ENCODE results near the gene SLC9A5.

The SLC9A5 gene

DNA sequence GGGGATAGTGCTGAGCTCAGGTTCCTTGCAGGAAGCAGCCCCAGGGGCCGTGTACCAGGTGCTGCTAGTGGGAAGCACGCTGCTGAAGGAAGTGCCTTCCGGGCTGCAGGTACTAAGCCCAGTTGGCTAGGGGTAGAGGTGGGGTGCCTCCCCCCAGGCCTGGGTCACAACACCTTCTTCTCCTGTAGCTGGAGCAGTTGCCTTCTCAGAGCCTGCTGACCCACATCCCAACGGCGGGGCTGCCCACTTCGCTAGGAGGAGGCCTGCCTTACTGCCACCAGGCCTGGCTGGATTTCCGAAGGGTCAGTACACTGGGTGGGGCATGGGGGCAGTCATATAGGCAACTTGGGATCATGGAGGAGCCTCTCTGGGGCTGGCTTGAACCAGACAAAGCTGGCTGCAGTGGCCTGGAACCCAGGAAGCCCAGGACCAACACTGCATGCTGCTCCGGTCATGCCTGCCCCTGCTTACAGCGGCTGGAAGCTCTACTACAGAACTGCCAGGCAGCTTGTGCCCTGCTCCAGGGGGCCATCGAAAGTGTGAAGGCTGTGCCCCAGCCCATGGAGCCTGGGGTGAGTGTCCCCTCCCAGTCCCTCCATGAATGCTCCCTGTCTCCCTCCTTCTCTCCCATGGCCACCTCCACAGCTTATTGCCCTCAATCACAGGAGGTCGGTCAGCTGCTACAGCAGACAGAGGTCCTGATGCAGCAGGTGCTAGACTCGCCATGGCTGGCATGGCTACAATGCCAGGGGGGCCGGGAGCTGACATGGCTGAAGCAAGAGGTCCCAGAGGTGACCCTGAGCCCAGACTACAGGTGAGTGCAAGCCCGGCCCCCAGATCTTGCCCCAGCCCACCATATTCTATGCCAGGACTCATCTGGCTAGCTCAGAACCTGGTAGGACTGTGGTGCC, 33.0 kb downstream of the SLC9A5 start:
- Mint-ChIP-seq H3K4me3 (no peak overlapping the region), H3K9me3 (no peaks in the 10 kb centered on the region), H3K4me1 (peaks cover 11% of the 10 kb centered on the region), H3K27me3 (no peaks in the 10 kb centered on the region), H3K36me3 (peaks cover 9% of the 10 kb centered on the region), H3K27ac (no peak overlapping the region)
- CTCF ChIA-PET, result interaction anchor here (0.9 to 2.2 kb wide), 4 partner anchors 44 to 115 kb away, joined by 3 to 12 read pairs (median 4); partner anchors contain the start of genes KCTD19, LRRC36 and TPPP3
- no peak for DNase-seq

DNA sequence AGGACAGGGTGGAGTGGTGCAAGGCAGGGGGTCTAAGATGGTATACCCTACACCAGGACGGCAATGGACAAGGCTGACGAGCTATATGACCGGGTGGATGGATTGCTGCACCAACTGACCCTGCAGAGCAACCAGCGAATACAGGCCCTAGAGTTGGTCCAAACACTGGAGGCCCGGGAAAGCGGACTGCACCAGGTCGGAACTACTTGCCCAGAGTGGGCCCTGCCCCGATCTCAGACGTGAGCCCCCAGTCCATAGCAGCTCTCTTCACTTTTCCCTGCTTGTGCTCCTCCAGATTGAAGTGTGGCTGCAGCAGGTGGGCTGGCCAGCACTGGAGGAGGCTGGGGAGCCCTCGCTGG, 33.6 kb downstream of the SLC9A5 start:
- no peak for DNase-seq
- CTCF ChIA-PET, result interaction anchor here (3.1 kb wide), 1 partner anchor 118 kb away, joined by 10 read pairs; no protein-coding TSS in a partner anchor
- Mint-ChIP-seq H3K27me3 (no peaks in the 10 kb centered on the region), H3K27ac (no peak overlapping the region), H3K4me3 (no peak overlapping the region), H3K4me1 (peaks cover 9% of the 10 kb centered on the region), H3K36me3 (peaks cover 4% of the 10 kb centered on the region), H3K9me3 (no peaks in the 10 kb centered on the region)

DNA sequence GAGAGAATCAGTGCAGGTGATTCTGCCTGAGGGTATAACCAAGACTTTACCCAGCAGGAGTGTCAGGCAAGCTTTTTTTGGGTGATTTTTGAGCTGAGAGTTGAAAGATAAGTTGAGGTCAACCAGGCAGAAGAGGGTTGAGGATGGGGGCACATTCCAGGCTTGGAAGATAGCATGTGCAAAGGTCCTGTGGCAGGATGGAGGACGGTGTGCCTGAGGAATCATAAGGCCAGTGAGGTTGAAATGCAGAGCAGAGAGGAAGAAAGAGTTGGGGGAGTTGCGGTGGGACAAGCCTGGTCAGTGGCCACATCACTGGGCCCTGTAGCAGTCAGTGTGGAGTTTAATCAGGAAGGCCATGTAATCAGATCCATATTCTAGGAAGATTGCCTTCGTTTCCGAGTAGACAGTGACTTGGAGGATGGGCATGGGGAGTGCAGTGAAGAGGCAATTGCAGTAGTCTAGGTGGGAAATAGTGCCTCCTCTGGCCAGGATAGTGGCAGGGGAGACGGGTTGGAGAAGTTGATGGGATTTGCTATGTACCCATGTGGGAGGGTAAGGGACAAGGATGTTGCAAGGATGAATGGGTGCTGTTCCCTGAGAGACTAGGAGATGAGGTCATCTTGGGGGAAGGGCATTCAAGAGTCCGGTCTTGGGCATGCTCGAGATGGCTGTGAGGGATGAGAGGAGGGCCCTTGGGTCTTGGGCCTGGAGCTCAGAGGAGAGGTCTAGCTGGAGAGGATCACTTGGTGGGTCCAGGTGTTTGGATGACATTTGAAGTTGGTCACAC, 34.5 kb downstream of the SLC9A5 start:
- no peak overlapping the region for H3K27ac Mint-ChIP-seq
- H3K9me3 Mint-ChIP-seq, result no peaks in the 10 kb centered on the region
- CTCF ChIA-PET, result interaction anchor here (3.1 kb wide), 1 partner anchor 117 kb away, joined by 10 read pairs; no protein-coding TSS in a partner anchor
- H3K4me1 Mint-ChIP-seq, result peaks cover 3% of the 10 kb centered on the region
- no peaks in the 10 kb centered on the region for H3K27me3 Mint-ChIP-seq
- DNase-seq, result no peak
- no peak overlapping the region for H3K4me3 Mint-ChIP-seq
- H3K36me3 Mint-ChIP-seq, result peaks cover 2% of the 10 kb centered on the region

DNA sequence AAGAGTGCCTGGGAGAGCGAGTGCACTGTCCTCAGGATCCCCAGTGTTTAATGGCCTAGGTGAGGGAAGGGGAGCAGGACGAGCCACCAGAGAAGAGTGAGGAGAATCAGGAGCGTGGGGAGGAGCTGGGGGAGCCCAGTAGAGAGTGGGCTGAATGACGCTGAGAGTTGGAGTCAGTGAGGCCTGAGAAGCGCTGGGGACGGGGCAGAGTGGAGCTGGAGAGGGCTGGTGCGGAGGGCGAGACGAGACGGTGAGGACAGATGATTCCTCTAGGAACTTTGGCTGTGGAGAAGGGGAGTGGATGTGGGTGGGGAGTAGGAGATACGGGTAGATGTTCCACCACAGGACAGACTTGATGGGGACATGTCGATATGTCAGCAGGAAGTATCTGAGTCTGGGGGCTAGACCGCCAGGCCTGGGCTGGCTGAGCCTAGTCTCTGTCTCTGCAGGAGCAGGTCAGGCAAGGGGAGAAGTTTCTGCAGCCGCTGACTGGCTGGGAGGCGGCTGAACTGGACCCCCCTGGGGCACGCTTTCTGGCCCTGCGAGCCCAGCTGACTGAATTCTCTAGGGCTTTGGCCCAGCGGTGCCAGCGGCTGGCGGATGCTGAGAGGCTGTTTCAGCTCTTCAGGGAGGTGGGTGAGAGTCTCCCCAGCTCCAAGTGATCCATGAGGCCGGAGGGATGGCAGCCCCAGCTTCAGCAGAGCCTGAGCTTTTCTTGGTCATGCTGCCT, 35.2 kb downstream of the SLC9A5 start:
- no peaks in the 10 kb centered on the region for H3K27me3 Mint-ChIP-seq
- CTCF ChIA-PET, result interaction anchor here (0.5 to 3.1 kb wide), 5 partner anchors 23 to 453 kb away, joined by 3 to 10 read pairs (median 3); partner anchors contain the start of gene NAE1
- no peak overlapping the region for H3K4me3 Mint-ChIP-seq
- H3K9me3 Mint-ChIP-seq, result no peaks in the 10 kb centered on the region
- DNase-seq, result no peak
- no peaks in the 10 kb centered on the region for H3K4me1 Mint-ChIP-seq
- H3K36me3 Mint-ChIP-seq, result peaks cover 2% of the 10 kb centered on the region
- peak overlapping the region; percentile 1 for H3K27ac Mint-ChIP-seq

DNA sequence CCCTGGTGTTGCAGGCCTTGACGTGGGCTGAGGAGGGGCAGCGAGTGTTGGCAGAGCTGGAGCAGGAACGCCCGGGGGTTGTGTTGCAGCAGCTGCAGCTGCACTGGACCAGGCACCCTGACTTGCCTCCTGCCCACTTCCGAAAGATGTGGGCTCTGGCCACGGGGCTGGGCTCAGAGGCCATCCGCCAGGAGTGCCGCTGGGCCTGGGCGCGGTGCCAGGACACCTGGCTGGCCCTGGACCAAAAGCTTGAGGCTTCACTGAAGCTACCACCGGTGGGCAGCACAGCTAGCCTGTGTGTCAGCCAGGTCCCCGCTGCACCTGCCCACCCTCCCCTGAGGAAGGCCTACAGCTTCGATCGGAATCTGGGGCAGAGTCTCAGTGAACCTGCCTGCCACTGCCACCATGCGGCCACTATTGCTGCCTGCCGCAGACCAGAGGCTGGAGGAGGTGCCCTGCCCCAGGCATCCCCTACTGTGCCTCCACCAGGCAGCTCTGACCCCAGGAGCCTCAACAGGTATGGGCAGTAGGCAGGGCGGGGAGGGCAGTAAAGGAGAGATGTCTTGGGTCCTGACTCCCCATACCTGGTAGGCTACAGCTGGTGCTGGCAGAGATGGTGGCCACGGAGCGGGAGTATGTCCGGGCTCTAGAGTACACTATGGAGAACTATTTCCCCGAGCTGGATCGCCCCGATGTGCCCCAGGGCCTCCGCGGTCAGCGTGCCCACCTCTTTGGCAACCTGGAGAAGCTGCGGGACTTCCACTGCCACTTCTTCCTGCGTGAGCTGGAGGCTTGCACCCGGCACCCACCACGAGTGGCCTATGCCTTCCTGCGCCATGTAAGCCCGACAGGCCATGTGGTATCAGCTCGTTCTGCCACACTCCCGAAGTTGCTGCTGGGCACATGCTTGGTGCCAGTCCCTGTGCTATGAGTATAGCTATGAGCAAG, 36.2 kb downstream of the SLC9A5 start:
- H3K27me3 Mint-ChIP-seq, result no peaks in the 10 kb centered on the region
- H3K36me3 Mint-ChIP-seq, result peaks cover 2% of the 10 kb centered on the region
- no peak overlapping the region for H3K4me3 Mint-ChIP-seq
- CTCF ChIA-PET, result interaction anchor here (0.5 to 3.1 kb wide), 5 partner anchors 11 to 115 kb away, joined by 3 to 10 read pairs (median 3); no protein-coding TSS in a partner anchor
- H3K9me3 Mint-ChIP-seq, result no peaks in the 10 kb centered on the region
- H3K4me1 Mint-ChIP-seq, result peaks cover 6% of the 10 kb centered on the region
- DNase-seq, result no peak
- H3K27ac Mint-ChIP-seq, result no peak overlapping the region

DNA sequence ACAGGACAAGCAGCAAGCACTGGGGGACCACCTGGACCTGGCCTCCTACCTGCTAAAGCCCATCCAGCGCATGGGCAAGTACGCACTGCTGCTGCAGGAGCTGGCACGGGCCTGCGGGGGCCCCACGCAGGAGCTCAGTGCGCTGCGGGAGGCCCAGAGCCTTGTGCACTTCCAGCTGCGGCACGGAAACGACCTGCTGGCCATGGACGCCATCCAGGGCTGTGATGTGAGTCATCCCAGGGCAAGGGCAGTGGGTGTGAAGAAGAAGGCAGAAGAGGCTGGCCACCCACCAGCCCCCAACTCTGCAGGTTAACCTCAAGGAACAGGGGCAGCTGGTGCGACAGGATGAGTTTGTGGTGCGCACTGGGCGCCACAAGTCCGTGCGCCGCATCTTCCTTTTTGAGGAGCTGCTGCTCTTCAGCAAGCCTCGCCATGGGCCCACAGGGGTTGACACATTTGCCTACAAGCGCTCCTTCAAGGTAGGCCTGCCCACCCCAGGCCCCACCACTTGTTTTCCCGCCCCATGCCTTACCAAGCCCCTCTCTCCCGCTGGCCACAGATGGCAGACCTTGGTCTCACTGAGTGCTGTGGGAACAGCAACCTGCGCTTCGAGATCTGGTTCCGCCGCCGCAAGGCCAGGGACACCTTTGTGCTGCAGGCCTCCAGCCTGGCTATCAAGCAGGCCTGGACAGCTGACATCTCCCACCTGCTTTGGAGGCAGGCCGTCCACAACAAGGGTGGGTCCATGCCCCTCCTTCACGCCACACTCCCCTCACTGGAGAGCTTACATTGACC, 37.9 kb downstream of the SLC9A5 start:
- CTCF ChIA-PET, result interaction anchor here (1.6 to 1.8 kb wide), 2 partner anchors 10 to 141 kb away, joined by 3 to 4 read pairs; no protein-coding TSS in a partner anchor
- Mint-ChIP-seq H3K27ac (no peak overlapping the region), H3K9me3 (no peaks in the 10 kb centered on the region), H3K27me3 (no peaks in the 10 kb centered on the region), H3K36me3 (peaks cover 2% of the 10 kb centered on the region), H3K4me3 (no peak overlapping the region), H3K4me1 (peaks cover 6% of the 10 kb centered on the region)
- no peak for DNase-seq

DNA sequence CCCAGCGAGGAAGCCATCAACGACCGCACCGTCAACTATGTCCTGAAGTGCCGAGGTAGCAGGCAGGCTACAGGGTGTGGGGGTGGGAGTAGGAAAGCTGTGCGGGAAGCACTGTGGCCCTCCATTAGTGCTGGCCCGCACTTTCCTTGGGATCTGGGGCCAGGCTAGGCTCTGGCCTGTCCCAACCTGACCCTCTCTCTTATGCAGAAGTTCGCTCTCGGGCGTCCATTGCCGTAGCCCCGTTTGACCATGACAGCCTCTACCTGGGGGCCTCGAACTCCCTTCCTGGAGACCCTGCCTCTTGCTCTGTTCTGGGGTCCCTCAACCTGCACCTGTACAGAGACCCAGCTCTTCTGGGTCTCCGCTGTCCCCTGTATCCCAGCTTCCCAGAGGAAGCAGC, 39.2 kb downstream of the SLC9A5 start:
- H3K27me3 Mint-ChIP-seq, result peaks cover 7% of the 10 kb centered on the region
- H3K4me3 Mint-ChIP-seq, result no peak overlapping the region
- H3K36me3 Mint-ChIP-seq, result peaks cover under 1% of the 10 kb centered on the region
- no peak for DNase-seq
- peaks cover 6% of the 10 kb centered on the region for H3K4me1 Mint-ChIP-seq
- H3K27ac Mint-ChIP-seq, result no peak overlapping the region
- CTCF ChIA-PET, result interaction anchor here (0.8 to 1.6 kb wide), 3 partner anchors 10 to 140 kb away, joined by 3 to 4 read pairs (median 3); no protein-coding TSS in a partner anchor
- H3K9me3 Mint-ChIP-seq, result no peaks in the 10 kb centered on the region

DNA sequence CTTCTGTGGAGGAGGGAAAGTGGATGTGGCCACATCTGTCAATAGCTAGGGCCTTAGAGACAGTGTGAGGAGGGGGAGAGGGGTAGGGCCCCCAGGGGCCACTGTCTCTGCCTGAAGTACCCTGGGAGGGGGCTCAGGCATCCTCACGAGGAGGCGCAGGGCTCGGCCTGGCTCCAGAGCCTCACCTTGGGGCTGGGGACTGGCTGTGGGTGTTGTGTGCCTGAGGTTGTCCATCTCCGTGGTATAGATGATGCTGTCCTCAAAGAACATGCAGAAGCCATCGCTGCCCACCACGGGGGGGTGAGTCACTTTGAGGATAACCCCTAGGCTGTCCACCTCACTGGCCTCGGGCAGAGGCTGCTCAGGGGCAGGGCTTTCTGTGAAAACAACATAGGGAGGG, 42.7 kb downstream of the SLC9A5 start:
- no peaks in the 10 kb centered on the region for H3K9me3 Mint-ChIP-seq
- H3K27me3 Mint-ChIP-seq, result peaks cover 19% of the 10 kb centered on the region
- no peak for DNase-seq
- H3K36me3 Mint-ChIP-seq, result no peaks in the 10 kb centered on the region
- no peak overlapping the region for H3K27ac Mint-ChIP-seq
- peaks cover 6% of the 10 kb centered on the region for H3K4me1 Mint-ChIP-seq
- no peak overlapping the region for H3K4me3 Mint-ChIP-seq
- CTCF ChIA-PET, result no interaction called here

DNA sequence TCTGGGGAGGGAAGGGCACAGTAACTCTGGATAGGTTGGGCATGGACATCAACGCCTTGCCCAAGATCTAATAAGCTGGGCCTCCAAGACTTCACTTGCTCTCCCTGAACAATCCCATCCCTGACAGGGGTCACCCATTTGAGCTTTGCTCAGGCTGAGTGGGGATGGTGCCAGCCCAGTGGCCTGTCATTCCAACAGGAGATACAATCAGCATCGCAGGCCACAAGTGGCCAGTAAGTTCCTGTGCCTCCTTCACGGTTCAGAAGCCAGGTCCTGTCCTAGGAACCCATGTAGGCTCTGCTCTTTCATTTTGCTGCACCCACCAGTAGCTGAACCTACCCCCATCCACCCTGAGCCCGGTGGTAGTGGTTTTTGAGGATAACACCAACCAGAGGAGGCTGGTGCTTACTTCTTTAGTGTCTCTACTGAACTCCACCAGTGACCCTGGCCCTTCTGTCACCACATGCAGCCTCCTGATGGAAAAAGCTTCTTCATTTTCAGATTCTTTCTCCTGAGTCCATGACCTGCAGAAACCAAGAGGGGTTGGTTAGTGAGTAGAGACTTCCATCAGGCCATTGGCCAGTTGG, 45.5 kb downstream of the SLC9A5 start:
- Mint-ChIP-seq H3K4me3 (no peak overlapping the region), H3K27me3 (peaks cover 36% of the 10 kb centered on the region), H3K27ac (no peak overlapping the region), H3K9me3 (no peaks in the 10 kb centered on the region), H3K36me3 (no peaks in the 10 kb centered on the region), H3K4me1 (peaks cover 6% of the 10 kb centered on the region)
- DNase-seq, result no peak
- CTCF ChIA-PET, result no interaction called here

DNA sequence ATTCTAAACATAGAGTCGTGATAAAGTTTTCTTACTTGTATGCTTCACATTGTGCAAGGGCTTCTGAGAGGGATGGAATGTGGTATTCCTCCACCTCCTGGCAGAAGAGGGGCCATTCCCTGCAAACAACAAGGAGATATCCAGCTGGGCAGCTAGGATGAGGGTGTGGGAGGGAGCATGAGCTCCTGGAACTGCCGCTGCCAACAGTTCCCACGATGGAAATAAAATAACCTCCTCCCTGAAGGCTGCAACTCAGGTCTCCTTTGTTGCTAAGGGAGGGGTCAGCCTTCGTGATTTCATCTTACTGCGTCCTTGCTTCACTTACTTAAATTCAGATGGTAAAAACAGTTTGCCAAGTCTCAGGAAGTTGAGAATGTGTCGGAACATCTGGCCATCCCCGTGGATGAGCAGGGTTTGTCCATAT, 46.2 kb downstream of the SLC9A5 start:
- H3K4me3 Mint-ChIP-seq, result no peak overlapping the region
- H3K9me3 Mint-ChIP-seq, result no peaks in the 10 kb centered on the region
- peaks cover 36% of the 10 kb centered on the region for H3K27me3 Mint-ChIP-seq
- no peak for DNase-seq
- CTCF ChIA-PET, result no interaction called here
- H3K36me3 Mint-ChIP-seq, result no peaks in the 10 kb centered on the region
- H3K4me1 Mint-ChIP-seq, result no peaks in the 10 kb centered on the region
- no peak overlapping the region for H3K27ac Mint-ChIP-seq

DNA sequence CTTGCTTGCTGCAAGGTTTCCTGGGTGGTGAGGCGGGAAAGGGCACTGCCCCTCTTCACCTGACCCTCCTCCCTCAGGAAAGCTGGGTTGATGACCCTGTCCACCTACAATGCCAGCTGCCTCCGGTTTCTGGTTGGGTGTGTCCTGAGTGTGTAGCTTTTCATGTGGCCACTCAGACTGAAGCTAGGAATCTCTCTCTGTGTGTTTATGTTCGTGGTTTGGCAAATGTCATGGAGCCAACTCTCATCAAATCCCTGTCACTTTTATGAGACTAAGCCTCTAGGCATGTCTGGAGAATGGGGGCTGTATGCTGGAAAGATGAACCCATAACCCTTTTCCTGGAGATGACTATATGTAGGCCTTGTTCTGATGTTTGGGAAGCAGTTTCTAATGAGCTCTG, 47.6 kb downstream of the SLC9A5 start:
- Mint-ChIP-seq H3K27ac (no peak overlapping the region), H3K27me3 (peaks cover 36% of the 10 kb centered on the region), H3K9me3 (no peaks in the 10 kb centered on the region), H3K4me3 (no peak overlapping the region), H3K4me1 (no peaks in the 10 kb centered on the region), H3K36me3 (no peaks in the 10 kb centered on the region)
- CTCF ChIA-PET, result interaction anchor here (0.8 to 1.0 kb wide), 2 partner anchors 10 to 103 kb away, joined by 3 read pairs; no protein-coding TSS in a partner anchor
- DNase-seq, result no peak

DNA sequence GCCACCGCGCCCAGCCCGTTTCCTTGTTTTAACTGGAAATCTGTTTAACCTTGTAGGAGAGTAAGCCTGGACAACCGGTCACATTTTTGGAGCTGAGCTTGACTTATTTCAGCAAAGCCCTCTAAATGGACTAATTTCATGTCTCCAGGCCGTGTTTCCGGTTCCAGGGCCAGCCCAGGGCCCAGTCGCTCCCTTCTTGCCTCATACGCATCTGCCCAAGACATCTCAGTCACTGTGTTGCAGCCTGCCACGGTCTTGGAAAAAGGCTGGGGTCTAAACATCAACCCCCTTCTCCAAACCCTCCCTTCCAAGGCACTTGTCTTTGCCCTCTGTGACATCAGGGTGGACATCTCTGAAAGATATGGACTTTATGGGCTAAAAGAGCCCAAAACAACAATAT, 49.5 kb downstream of the SLC9A5 start:
- Mint-ChIP-seq H3K4me1 (no peaks in the 10 kb centered on the region), H3K9me3 (no peaks in the 10 kb centered on the region), H3K36me3 (no peaks in the 10 kb centered on the region), H3K27me3 (peaks cover 28% of the 10 kb centered on the region), H3K27ac (no peak overlapping the region), H3K4me3 (no peak overlapping the region)
- DNase-seq, result no peak
- CTCF ChIA-PET, result no interaction called here

Data from activated naive CD4-positive, alpha-beta T cell treated with anti-CD3 and anti-CD28 coated beads, Interleukin-2, amount 10 ng/mL, durations not matched to agents 7 days and 5 days (primary cell).